ENCODE data around the gene UBALD2.

GRCh38 chr17:76247304-76247703 lies 17.8 kb upstream of the UBALD2 start:
- TF ChIP-seq POLR2A (IDR thresholded peaks at IDR 0.05; ENCODE audit: low read length), result no peak
- no peak for TF ChIP-seq GATA1 (IDR thresholded peaks at IDR 0.05; ENCODE audit: low read depth, low read length)
